ENCODE measurements around the gene SH3GL2.

- TF ChIP-seq TAF1 (IDR thresholded peaks at IDR 0.05; ENCODE audit: borderline replicate concordance, insufficient read depth, low read length): no peak
- TF ChIP-seq POLR2AphosphoS5 (IDR thresholded peaks at IDR 0.05; ENCODE audit: low read depth, low read length): no peak
- no peak for TF ChIP-seq REST (IDR thresholded peaks at IDR 0.05; ENCODE audit: insufficient read depth in 1 of 2, low read depth in 2 of 2, low read length in 2 of 2)
- no peak for TF ChIP-seq SIN3A (IDR thresholded peaks at IDR 0.05; ENCODE audit: borderline replicate concordance, insufficient read depth, low read length)
- TF ChIP-seq FOXP2 (optimal IDR thresholded peaks at IDR 0.05; ENCODE audit: borderline replicate concordance, extremely low read depth, extremely low read length, insufficient read depth): no peak
Measured at GRCh38 chr9:17772223-17772622, 193.4 kb downstream of the SH3GL2 start.

Data from PFSK-1 (cell line).